Endothelial cell of umbilical vein (primary cell): ENCODE results near the gene CDT1.

Experiments used
- EZH2 ChIP-seq: IDR thresholded peaks from 2 replicates; pipeline ENCODE4 v1.6.1; 2012; ENCODE audit warnings: borderline replicate concordance, low read depth, mild to moderate bottlenecking, moderate library complexity, low read length, inconsistent platforms; ENCODE audit not compliant: severe bottlenecking
- POLR2A ChIP-seq: IDR thresholded peaks from 2 replicates; pipeline ENCODE4 v1.6.1; 2012; ENCODE audit warnings: low read depth, mild to moderate bottlenecking, control low read depth, low read length

DNA sequence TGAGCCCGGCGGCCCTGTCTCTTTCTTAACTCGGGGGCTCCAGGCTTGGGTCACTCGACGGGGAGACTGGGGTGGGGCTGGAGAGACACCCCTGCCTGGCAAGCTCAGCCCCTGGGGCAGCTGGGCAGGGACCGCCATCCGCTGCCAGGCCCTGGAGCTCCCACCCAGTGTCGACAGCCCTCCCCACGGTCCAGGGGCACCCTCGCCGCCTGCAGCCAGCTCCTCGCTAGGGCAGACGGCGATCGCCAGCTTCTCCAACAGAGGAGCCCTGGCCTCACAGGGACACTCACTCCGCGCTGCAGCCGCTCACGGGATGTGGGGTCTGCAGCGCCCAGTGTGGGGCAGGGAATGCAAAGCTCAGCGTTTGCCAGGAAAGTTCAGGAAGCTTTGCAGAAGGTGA lies 24.1 kb downstream of the CDT1 start:
- no peak for TF ChIP-seq EZH2
- no peak for TF ChIP-seq POLR2A
